Measurements from ENCODE around the gene MACROD2. TPM values are rescaled to one million over a fixed set of nuclear protein-coding genes. Genes with fewer than 3 reads are reported as not detected.

Gene MACROD2
- total RNA-seq, 1 donor from 2014 or later = not detected

DNA sequence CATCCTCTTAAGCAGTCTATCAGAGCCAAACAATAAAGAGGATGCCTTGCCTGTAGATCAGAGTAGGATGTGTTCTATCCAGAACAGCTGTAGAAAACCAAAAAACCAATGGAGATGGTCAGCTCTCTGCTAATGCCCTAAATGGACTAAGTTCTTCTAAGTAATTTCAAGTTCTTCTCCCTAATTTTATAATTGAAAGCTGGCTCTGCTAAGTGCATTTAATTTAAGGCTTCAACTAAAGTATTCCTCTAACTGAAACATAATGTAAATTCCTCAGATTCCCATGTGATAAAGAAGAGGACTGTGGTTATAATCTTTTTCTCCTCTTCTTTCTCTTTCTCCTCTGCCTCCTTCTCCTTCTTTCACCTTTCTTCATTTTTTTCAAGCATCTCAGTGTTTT lies 1868.4 kb downstream of the MACROD2 start:
- H3K27me3 Mint-ChIP-seq (ENCODE audit: insufficient read depth) = no peaks in the 10 kb centered on the region

DNA sequence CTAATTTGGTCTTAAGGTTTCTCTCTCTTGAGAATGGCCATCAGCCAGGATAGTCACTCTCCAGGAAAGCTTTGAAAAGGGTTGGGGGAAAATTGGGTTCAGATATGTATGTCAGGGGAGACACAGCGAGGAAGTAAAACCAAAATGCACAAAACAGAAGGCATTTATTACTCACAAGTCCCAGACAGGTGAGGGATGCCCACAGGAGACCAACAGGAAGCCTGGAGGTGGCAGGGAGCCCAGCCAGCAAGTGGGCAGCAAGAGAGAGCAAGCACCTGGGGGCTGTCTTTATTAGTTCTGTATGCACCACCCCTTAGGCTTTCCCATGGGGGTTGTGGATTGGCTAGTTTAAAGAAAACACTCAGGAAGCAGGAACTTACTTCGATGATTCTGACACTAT lies 1870.2 kb downstream of the MACROD2 start:
- H3K4me1 Mint-ChIP-seq (ENCODE audit: low read depth) = no peaks in the 10 kb centered on the region
- no peaks in the 10 kb centered on the region for H3K36me3 Mint-ChIP-seq (ENCODE audit: low read depth)
- intact Hi-C loops (cut with micrococcal nuclease) = loop anchor here (10.0 kb wide), 1 partner anchor 71 kb away; no protein-coding TSS in a partner anchor
- H3K4me3 Mint-ChIP-seq = no peak overlapping the region
- no peaks in the 10 kb centered on the region for H3K9me3 Mint-ChIP-seq
- H3K27ac Mint-ChIP-seq = no peak overlapping the region
- DNase-seq (ENCODE audit: low spot score) = no peak
- no peaks in the 10 kb centered on the region for H3K27me3 Mint-ChIP-seq (ENCODE audit: insufficient read depth)

More for the DNA sequence above, 1868.4 kb downstream of the MACROD2 start:
- H3K4me1 Mint-ChIP-seq (ENCODE audit: low read depth) = no peaks in the 10 kb centered on the region
- H3K27ac Mint-ChIP-seq = no peak overlapping the region
- no peaks in the 10 kb centered on the region for H3K36me3 Mint-ChIP-seq (ENCODE audit: low read depth)
- peaks cover 8% of the 10 kb centered on the region for H3K9me3 Mint-ChIP-seq
- intact Hi-C loops (cut with micrococcal nuclease) = loop anchor here (10.0 kb wide), 1 partner anchor 69 kb away; no protein-coding TSS in a partner anchor
- DNase-seq (ENCODE audit: low spot score) = no peak
- no peak overlapping the region for H3K4me3 Mint-ChIP-seq

- Mint-ChIP-seq H3K9me3 (no peaks in the 10 kb centered on the region), H3K27me3 (ENCODE audit: insufficient read depth) (no peaks in the 10 kb centered on the region), H3K27ac (no peak overlapping the region), H3K4me1 (ENCODE audit: low read depth) (no peaks in the 10 kb centered on the region), H3K4me3 (no peak overlapping the region), H3K36me3 (ENCODE audit: low read depth) (no peaks in the 10 kb centered on the region)
- intact Hi-C loops (cut with micrococcal nuclease) = loop anchor here (10.0 kb wide), 1 partner anchor 72 kb away; no protein-coding TSS in a partner anchor
- no peak for DNase-seq (ENCODE audit: low spot score)
Measured at GRCh38 chr20:15866916-15867730, 1871.8 kb downstream of the MACROD2 start.

DNA sequence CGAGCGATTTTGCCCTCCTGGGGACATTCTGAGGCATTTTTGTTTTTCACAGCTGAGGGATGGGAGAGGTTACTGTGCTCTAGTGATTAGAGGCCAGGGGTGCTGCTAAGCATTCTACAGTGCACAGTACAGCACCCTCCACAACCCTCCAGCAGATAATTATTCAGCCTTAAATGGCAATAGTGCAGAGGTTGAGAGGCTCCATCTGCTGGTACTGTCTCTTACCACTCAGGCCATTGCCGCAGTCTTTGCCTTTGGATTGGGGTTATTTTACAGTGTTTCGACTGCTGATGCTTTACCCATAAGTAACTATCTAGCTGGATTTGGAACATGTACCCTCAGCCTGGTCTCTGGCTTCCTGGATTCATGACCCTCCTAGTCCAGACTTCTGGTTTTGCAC lies 1872.6 kb downstream of the MACROD2 start:
- no peaks in the 10 kb centered on the region for H3K27me3 Mint-ChIP-seq (ENCODE audit: insufficient read depth)
- no peaks in the 10 kb centered on the region for H3K9me3 Mint-ChIP-seq
- intact Hi-C loops (cut with micrococcal nuclease) = loop anchor here (10.0 kb wide), 1 partner anchor 73 kb away; no protein-coding TSS in a partner anchor
- no peaks in the 10 kb centered on the region for H3K36me3 Mint-ChIP-seq (ENCODE audit: low read depth)
- DNase-seq (ENCODE audit: low spot score) = no peak
- no peak overlapping the region for H3K27ac Mint-ChIP-seq
- H3K4me3 Mint-ChIP-seq = no peak overlapping the region
- no peaks in the 10 kb centered on the region for H3K4me1 Mint-ChIP-seq (ENCODE audit: low read depth)

DNA sequence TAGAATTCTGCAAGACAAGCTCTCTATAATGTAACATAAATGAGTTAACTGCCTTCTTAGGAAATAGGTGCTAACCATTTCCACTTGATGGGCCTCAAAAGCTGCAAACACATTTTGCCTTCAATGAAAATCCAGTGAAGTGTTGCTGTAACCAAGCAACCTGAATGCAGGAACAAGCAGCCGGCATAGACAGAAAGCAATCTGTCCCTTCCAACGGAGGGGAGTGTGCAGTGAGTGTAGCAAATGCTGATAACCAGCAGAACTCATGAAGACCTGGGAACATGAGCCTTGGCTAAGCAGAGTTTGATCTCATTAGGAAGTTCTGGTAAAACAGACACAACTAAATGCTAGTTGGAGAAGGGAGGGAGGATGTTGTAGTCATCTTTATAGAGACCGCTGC lies 1880.1 kb downstream of the MACROD2 start:
- Mint-ChIP-seq H3K27ac (no peak overlapping the region), H3K4me1 (ENCODE audit: low read depth) (no peaks in the 10 kb centered on the region), H3K27me3 (ENCODE audit: insufficient read depth) (no peaks in the 10 kb centered on the region), H3K36me3 (ENCODE audit: low read depth) (no peaks in the 10 kb centered on the region), H3K9me3 (peaks cover 12% of the 10 kb centered on the region), H3K4me3 (no peak overlapping the region)
- intact Hi-C loops (cut with micrococcal nuclease) = no loop called here
- no peak for DNase-seq (ENCODE audit: low spot score)

DNA sequence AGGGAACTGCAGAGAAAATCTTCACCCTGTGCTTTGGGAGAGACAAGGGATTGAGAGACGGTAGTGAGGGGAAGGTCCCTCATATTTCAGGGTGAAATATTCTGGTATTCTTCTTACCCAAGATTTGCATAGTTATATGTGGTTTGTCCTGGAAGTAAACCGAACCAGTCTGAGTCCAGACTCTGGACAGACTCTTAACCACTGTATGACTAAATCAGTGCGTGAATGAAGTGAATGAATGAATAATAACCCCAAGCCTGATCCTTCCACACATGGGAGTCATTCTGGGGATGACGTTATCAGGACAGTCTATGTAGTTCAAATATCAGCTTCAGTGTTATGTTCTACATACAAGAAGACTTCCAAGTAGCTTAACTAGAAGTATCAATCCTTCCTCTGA lies 1887.2 kb downstream of the MACROD2 start:
- intact Hi-C loops (cut with micrococcal nuclease) = no loop called here
- Mint-ChIP-seq H3K27me3 (ENCODE audit: insufficient read depth) (no peaks in the 10 kb centered on the region), H3K4me1 (ENCODE audit: low read depth) (no peaks in the 10 kb centered on the region), H3K27ac (no peak overlapping the region), H3K9me3 (peaks cover 12% of the 10 kb centered on the region), H3K4me3 (no peak overlapping the region), H3K36me3 (ENCODE audit: low read depth) (no peaks in the 10 kb centered on the region)
- DNase-seq (ENCODE audit: low spot score) = no peak

DNA sequence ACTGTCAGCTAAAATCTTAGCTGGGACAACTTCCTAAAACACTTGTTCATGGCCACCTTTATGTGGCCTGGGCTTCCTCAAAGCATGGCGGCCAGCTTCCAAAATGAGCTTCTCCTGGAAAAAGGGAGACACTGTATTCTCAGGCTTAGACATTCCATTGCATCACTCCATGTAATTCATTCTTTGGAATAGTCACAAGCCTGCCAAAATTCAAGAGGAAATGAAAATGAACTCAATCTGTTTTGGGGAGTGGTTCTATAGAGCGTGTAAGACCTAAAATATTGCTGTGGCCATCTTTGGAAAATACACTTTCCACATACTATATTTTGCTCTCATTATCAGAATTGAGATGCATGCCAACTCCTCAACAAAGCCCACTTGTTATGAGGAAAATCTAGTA lies 1890.9 kb downstream of the MACROD2 start:
- no peak overlapping the region for H3K4me3 Mint-ChIP-seq
- peaks cover 12% of the 10 kb centered on the region for H3K9me3 Mint-ChIP-seq
- no peaks in the 10 kb centered on the region for H3K4me1 Mint-ChIP-seq (ENCODE audit: low read depth)
- DNase-seq (ENCODE audit: low spot score) = no peak
- no peaks in the 10 kb centered on the region for H3K36me3 Mint-ChIP-seq (ENCODE audit: low read depth)
- H3K27me3 Mint-ChIP-seq (ENCODE audit: insufficient read depth) = no peaks in the 10 kb centered on the region
- no peak overlapping the region for H3K27ac Mint-ChIP-seq
- intact Hi-C loops (cut with micrococcal nuclease) = no loop called here

GRCh38 chr20:15887387-15887786 lies 1892.1 kb downstream of the MACROD2 start:
- Mint-ChIP-seq H3K36me3 (ENCODE audit: low read depth) (no peaks in the 10 kb centered on the region), H3K27me3 (ENCODE audit: insufficient read depth) (no peaks in the 10 kb centered on the region), H3K4me3 (no peak overlapping the region), H3K4me1 (ENCODE audit: low read depth) (no peaks in the 10 kb centered on the region), H3K9me3 (peaks cover 12% of the 10 kb centered on the region), H3K27ac (no peak overlapping the region)
- DNase-seq (ENCODE audit: low spot score) = no peak
- intact Hi-C loops (cut with micrococcal nuclease) = no loop called here

- Mint-ChIP-seq H3K27me3 (ENCODE audit: insufficient read depth) (no peaks in the 10 kb centered on the region), H3K4me1 (ENCODE audit: low read depth) (no peaks in the 10 kb centered on the region), H3K36me3 (ENCODE audit: low read depth) (no peaks in the 10 kb centered on the region), H3K27ac (no peak overlapping the region), H3K9me3 (peaks cover 11% of the 10 kb centered on the region), H3K4me3 (no peak overlapping the region)
- no peak for DNase-seq (ENCODE audit: low spot score)
- intact Hi-C loops (cut with micrococcal nuclease) = no loop called here
Measured at GRCh38 chr20:15889061-15889460, 1893.7 kb downstream of the MACROD2 start.

- Mint-ChIP-seq H3K9me3 (peaks cover 7% of the 10 kb centered on the region), H3K4me3 (no peak overlapping the region), H3K36me3 (ENCODE audit: low read depth) (no peaks in the 10 kb centered on the region), H3K27ac (no peak overlapping the region), H3K27me3 (ENCODE audit: insufficient read depth) (no peaks in the 10 kb centered on the region), H3K4me1 (ENCODE audit: low read depth) (no peaks in the 10 kb centered on the region)
- intact Hi-C loops (cut with micrococcal nuclease) = no loop called here
- no peak for DNase-seq (ENCODE audit: low spot score)
Measured at GRCh38 chr20:15889514-15890256, 1894.4 kb downstream of the MACROD2 start.

- no peaks in the 10 kb centered on the region for H3K4me1 Mint-ChIP-seq (ENCODE audit: low read depth)
- no peaks in the 10 kb centered on the region for H3K36me3 Mint-ChIP-seq (ENCODE audit: low read depth)
- DNase-seq (ENCODE audit: low spot score) = no peak
- H3K4me3 Mint-ChIP-seq = no peak overlapping the region
- peaks cover 8% of the 10 kb centered on the region for H3K9me3 Mint-ChIP-seq
- no peaks in the 10 kb centered on the region for H3K27me3 Mint-ChIP-seq (ENCODE audit: insufficient read depth)
- intact Hi-C loops (cut with micrococcal nuclease) = no loop called here
- H3K27ac Mint-ChIP-seq = no peak overlapping the region
Measured at GRCh38 chr20:15890407-15890982, 1895.2 kb downstream of the MACROD2 start.

DNA sequence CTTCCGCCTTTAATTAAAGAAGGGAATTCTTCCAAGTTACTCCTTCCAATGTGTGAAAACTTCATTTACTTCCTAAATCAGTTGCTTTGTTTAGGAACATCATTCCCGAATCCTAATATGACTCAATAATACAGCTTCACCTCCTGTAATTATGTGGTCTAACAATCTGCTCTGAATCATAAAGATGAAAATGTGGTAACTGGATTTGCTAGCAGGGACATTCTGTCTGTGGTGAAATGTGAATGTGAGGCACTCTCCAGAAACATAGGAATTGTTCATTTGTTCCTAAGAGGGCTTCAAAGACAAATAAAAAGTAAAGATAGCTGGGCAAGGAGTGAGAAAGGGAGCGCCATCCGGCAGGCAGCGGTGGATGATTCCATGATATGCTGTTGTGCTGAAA lies 1899.8 kb downstream of the MACROD2 start:
- DNase-seq (ENCODE audit: low spot score) = no peak
- peaks cover 5% of the 10 kb centered on the region for H3K9me3 Mint-ChIP-seq
- intact Hi-C loops (cut with micrococcal nuclease) = no loop called here
- H3K36me3 Mint-ChIP-seq (ENCODE audit: low read depth) = no peaks in the 10 kb centered on the region
- H3K4me1 Mint-ChIP-seq (ENCODE audit: low read depth) = no peaks in the 10 kb centered on the region
- peaks cover 2% of the 10 kb centered on the region for H3K27me3 Mint-ChIP-seq (ENCODE audit: insufficient read depth)
- no peak overlapping the region for H3K27ac Mint-ChIP-seq
- no peak overlapping the region for H3K4me3 Mint-ChIP-seq

DNA sequence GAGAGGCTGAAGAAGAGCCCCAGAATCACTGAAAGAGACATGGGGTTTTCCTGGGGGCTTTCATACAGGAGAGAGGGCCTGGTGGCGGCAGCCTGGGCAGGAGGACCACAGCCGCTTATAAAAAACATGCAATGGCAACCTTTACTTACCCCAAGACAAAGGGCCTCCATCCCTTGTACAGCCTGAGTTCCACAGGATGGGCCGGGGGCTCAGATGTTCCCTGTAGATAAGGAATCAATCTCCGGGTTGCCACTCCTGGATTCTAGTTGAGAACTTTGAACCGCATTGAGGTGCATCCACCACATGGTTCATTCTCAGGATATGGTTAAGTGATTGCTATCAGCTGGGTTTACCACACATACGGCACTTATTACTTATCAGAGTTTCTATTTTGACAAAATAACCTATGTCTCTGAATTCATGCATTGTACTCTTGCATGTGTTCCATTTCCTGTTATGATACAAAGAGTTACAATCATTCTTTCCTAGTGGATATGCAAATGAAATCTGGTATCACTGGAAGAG lies 1900.3 kb downstream of the MACROD2 start:
- Mint-ChIP-seq H3K9me3 (peaks cover 5% of the 10 kb centered on the region), H3K27ac (no peak overlapping the region), H3K4me3 (no peak overlapping the region), H3K27me3 (ENCODE audit: insufficient read depth) (peaks cover 2% of the 10 kb centered on the region), H3K36me3 (ENCODE audit: low read depth) (no peaks in the 10 kb centered on the region), H3K4me1 (ENCODE audit: low read depth) (no peaks in the 10 kb centered on the region)
- DNase-seq (ENCODE audit: low spot score) = no peak
- intact Hi-C loops (cut with micrococcal nuclease) = no loop called here
